ENCODE data around the gene TENM4. TPM values are rescaled to one million over a fixed set of nuclear protein-coding genes. Genes with fewer than 3 reads are reported as not detected.

The TENM4 gene
- total RNA-seq, 4 donors from 2014 or later: 7.7 to 39.3 (median 16.1) TPM

GRCh38 chr11:79092791-79093353 lies 348.0 kb downstream of the TENM4 start:
- TF ChIP-seq CTCF (IDR thresholded peaks at IDR 0.05) (no peak), POLR2A (IDR thresholded peaks at IDR 0.05) (no peak)
- H3K36me3 ChIP-seq: no peaks in the 10 kb centered on the region
- 31 to 33% methylated on average over 1 of the region's 1 CpG for WGBS, 2 donors
- no peak overlapping the region for H3K4me3 ChIP-seq
- intact Hi-C loops (cut with DNase I): no loop called here
- H3K27me3 ChIP-seq: no peaks in the 10 kb centered on the region
- peak overlapping the region in 1 of 4 donors; percentile 67 for H3K27ac ChIP-seq
- no peak for DNase-seq
- H3K9me3 ChIP-seq: peaks cover 0 to 11% (median 8%) of the 10 kb centered on the region in 3 donors
- peaks cover 7 to 38% (median 14%) of the 10 kb centered on the region in 3 donors for H3K4me1 ChIP-seq

GRCh38 chr11:79090191-79090705 lies 350.6 kb downstream of the TENM4 start:
- peaks cover 0 to 11% (median 8%) of the 10 kb centered on the region in 3 donors for H3K9me3 ChIP-seq
- no peak overlapping the region for H3K4me3 ChIP-seq
- peaks cover 11 to 60% (median 30%) of the 10 kb centered on the region in 3 donors for H3K4me1 ChIP-seq
- no peak for TF ChIP-seq POLR2A (IDR thresholded peaks at IDR 0.05)
- no peak for DNase-seq
- 46 to 53% methylated on average over 7 to 8 of the region's 8 CpGs for WGBS, 2 donors
- intact Hi-C loops (cut with DNase I): no loop called here
- H3K27ac ChIP-seq: no peak overlapping the region
- no peaks in the 10 kb centered on the region for H3K27me3 ChIP-seq
- no peaks in the 10 kb centered on the region for H3K36me3 ChIP-seq

- 93 to 100% methylated on average over 2 to 3 of the region's 3 CpGs for WGBS, 2 donors
- Histone ChIP-seq H3K4me3 (no peak overlapping the region), H3K4me1 (peaks cover 11 to 60% (median 30%) of the 10 kb centered on the region in 3 donors), H3K27ac (no peak overlapping the region), H3K36me3 (no peaks in the 10 kb centered on the region), H3K9me3 (peaks cover 0 to 11% (median 8%) of the 10 kb centered on the region in 3 donors), H3K27me3 (no peaks in the 10 kb centered on the region)
- intact Hi-C loops (cut with DNase I): no loop called here
- DNase-seq: no peak
- TF ChIP-seq POLR2A (IDR thresholded peaks at IDR 0.05) (no peak), CTCF (IDR thresholded peaks at IDR 0.05) (no peak)
These were observed 351.2 kb downstream of the TENM4 start for GRCh38 chr11:79089601-79090000.

- 72 to 73% methylated on average over 3 to 4 of the region's 4 CpGs for WGBS, 2 donors
- Histone ChIP-seq H3K27me3 (no peaks in the 10 kb centered on the region), H3K36me3 (no peaks in the 10 kb centered on the region), H3K27ac (no peak overlapping the region), H3K4me3 (no peak overlapping the region), H3K4me1 (peaks cover 11 to 60% (median 30%) of the 10 kb centered on the region in 3 donors), H3K9me3 (peaks cover 0 to 11% (median 8%) of the 10 kb centered on the region in 3 donors)
- intact Hi-C loops (cut with DNase I): no loop called here
- DNase-seq: no peak
- TF ChIP-seq POLR2A (IDR thresholded peaks at IDR 0.05) (no peak), CTCF (IDR thresholded peaks at IDR 0.05) (no peak)
These were observed 351.9 kb downstream of the TENM4 start for GRCh38 chr11:79088967-79089366.

GRCh38 chr11:79087961-79088318 lies 352.9 kb downstream of the TENM4 start:
- H3K27me3 ChIP-seq: no peaks in the 10 kb centered on the region
- intact Hi-C loops (cut with DNase I): no loop called here

More at GRCh38 chr11:79087961-79088318, 352.9 kb downstream of the TENM4 start:
- TF ChIP-seq CTCF (IDR thresholded peaks at IDR 0.05) (no peak), POLR2A (IDR thresholded peaks at IDR 0.05) (no peak)
- Histone ChIP-seq H3K9me3 (peaks cover 0 to under 1% (median 0%) of the 10 kb centered on the region in 3 donors), H3K4me3 (no peak overlapping the region), H3K4me1 (peaks cover 11 to 66% (median 30%) of the 10 kb centered on the region in 3 donors), H3K36me3 (no peaks in the 10 kb centered on the region), H3K27ac (peak overlapping the region in 1 of 4 donors; percentile 6)
- 38 to 51% methylated on average over 4 of the region's 5 CpGs for WGBS, 2 donors
- no peak for DNase-seq
